Adrenal gland (tissue), 5 donors: Measurements from ENCODE around the gene FHL1.

ENCODE experiments used
- CTCF ChIP-seq, 6 experiments: fragments of 450-650 bp in 4 of 6; fragments of 200-600 bp in 2 of 6; sonication (generic) in 1 of 6; IDR thresholded peaks; 1 replicate in 5 of 6; 2 replicates in 1 of 6; pipeline versions ENCODE4 v1.5.1 to v1.8.0; 2016 to 2021; ENCODE audit warnings: antibody characterized with exemption in 6 of 6, mild to moderate bottlenecking in 2 of 6, moderate library complexity in 1 of 6
- POLR2A ChIP-seq, 2 donors: fragments of 450-650 bp; IDR thresholded peaks; one replicate each; pipeline ENCODE4 v1.6.1; 2017; ENCODE audit warnings: antibody characterized with exemption in 2 of 2, mild to moderate bottlenecking in 2 of 2, moderate library complexity in 1 of 2
- donor health status: DM: no; HTN: no; CAD: no.

GRCh38 chrX:136097871-136098805, 49.2 kb upstream of the FHL1 start:
- no peak for TF ChIP-seq CTCF (IDR thresholded peaks at IDR 0.05)
- TF ChIP-seq POLR2A (IDR thresholded peaks at IDR 0.05) = no peak
